DND-41 (cell line): ENCODE results near the gene TMED10.

Experiments
- ATAC-seq: fragments of 200-7000 bp; cut with Tn5 transposase; 3 replicates; pipeline ENCODE4 v1.9.1; 2021; ENCODE audit warnings: low read depth; ENCODE audit not compliant: insufficient read depth
- DNase-seq: peaks from one replicate; pipeline ENCODE4 v3.0.0-alpha.2; 2020
- H2AFZ ChIP-seq: 2 replicates; pipeline ENCODE4 v1.6.0; 2012; ENCODE audit warnings: low read depth, low read length
- H3K27ac ChIP-seq: 2 replicates; pipeline ENCODE4 v1.5.1; 2012; ENCODE audit warnings: low read length, inconsistent platforms
- H3K27me3 ChIP-seq: fragments of 200-600 bp; sonication (generic); 2 replicates; pipeline ENCODE4 v1.6.0; 2012; ENCODE audit warnings: low read length, mild to moderate bottlenecking, inconsistent platforms; ENCODE audit not compliant: insufficient read depth, poor library complexity
- H3K36me3 ChIP-seq: 2 replicates; pipeline ENCODE4 v1.5.1; 2012; ENCODE audit warnings: low read length, inconsistent platforms; ENCODE audit not compliant: insufficient read depth
- H3K4me1 ChIP-seq: 2 replicates; pipeline ENCODE4 v1.5.1; 2012; ENCODE audit warnings: mild to moderate bottlenecking, low read length; ENCODE audit not compliant: insufficient read depth
- H3K4me2 ChIP-seq: 2 replicates; pipeline ENCODE4 v1.6.0; 2012; ENCODE audit warnings: mild to moderate bottlenecking, moderate library complexity, low read length, inconsistent platforms; ENCODE audit not compliant: insufficient read depth
- H3K4me3 ChIP-seq, 2 experiments: fragments of 200-600 bp in 1 of 2; shearing (Covaris generic) in 1 of 2; 2 replicates each; pipeline ENCODE4 v1.5.1; 2012 to 2016; ENCODE audit warnings: inconsistent platforms in 2 of 2, low read length in 2 of 2, mild to moderate bottlenecking in 2 of 2, low read depth in 1 of 2, moderate library complexity in 1 of 2
- H3K79me2 ChIP-seq: 2 replicates; pipeline ENCODE4 v1.6.0; 2012; ENCODE audit warnings: low read length, inconsistent platforms; ENCODE audit not compliant: insufficient read depth
- H3K9ac ChIP-seq: 2 replicates; pipeline ENCODE4 v1.6.0; 2012; ENCODE audit warnings: low read depth, mild to moderate bottlenecking, inconsistent platforms, low read length, moderate library complexity
- H3K9me3 ChIP-seq: 2 replicates; pipeline ENCODE4 v1.5.1; 2012; ENCODE audit warnings: low read length, moderate library complexity, mild to moderate bottlenecking, inconsistent platforms; ENCODE audit not compliant: insufficient read depth, severe bottlenecking
- H4K20me1 ChIP-seq: 2 replicates; pipeline ENCODE4 v1.6.0; 2012; ENCODE audit warnings: low read length; ENCODE audit not compliant: insufficient read depth
- CTCF ChIP-seq: IDR thresholded peaks from 2 replicates; pipeline ENCODE4 v1.5.1; 2012; ENCODE audit warnings: borderline replicate concordance, low read length, moderate library complexity, mild to moderate bottlenecking; ENCODE audit not compliant: poor library complexity, severe bottlenecking; ENCODE audit errors: extremely low read depth
- EZH2 ChIP-seq: IDR thresholded peaks from 3 replicates; pipeline ENCODE4 v1.6.1; 2012; ENCODE audit warnings: borderline replicate concordance, low read depth, mild to moderate bottlenecking, moderate library complexity, low read length, inconsistent platforms; ENCODE audit not compliant: severe bottlenecking

Gene TMED10

GRCh38 chr14:75185251-75186040 lies 9.0 kb upstream of the TMED10 start:
- Histone ChIP-seq H3K79me2 (no peaks in the 10 kb centered on the region), H3K9ac (no peak overlapping the region), H2AFZ (no peak overlapping the region), H3K9me3 (no peaks in the 10 kb centered on the region), H3K27me3 (peaks cover 3% of the 10 kb centered on the region), H3K27ac (no peak overlapping the region), H3K36me3 (no peaks in the 10 kb centered on the region), H3K4me1 (no peaks in the 10 kb centered on the region), H4K20me1 (no peaks in the 10 kb centered on the region), H3K4me2 (no peak overlapping the region), H3K4me3 (no peak overlapping the region)
- DNase-seq (no peak), ATAC-seq (no peak)
- TF ChIP-seq EZH2 (no peak), CTCF (no peak)

- TF ChIP-seq EZH2 (no peak), CTCF (no peak)
- no peak overlapping the region for H3K4me2 ChIP-seq
- H2AFZ ChIP-seq: no peak overlapping the region
- H3K9me3 ChIP-seq: no peaks in the 10 kb centered on the region
- H3K27ac ChIP-seq: no peak overlapping the region
- H3K4me1 ChIP-seq: no peaks in the 10 kb centered on the region
- no peaks in the 10 kb centered on the region for H3K79me2 ChIP-seq
- no peak overlapping the region for H3K4me3 ChIP-seq
- peaks cover 3% of the 10 kb centered on the region for H3K27me3 ChIP-seq
- H3K36me3 ChIP-seq: no peaks in the 10 kb centered on the region
- no peak overlapping the region for H3K9ac ChIP-seq
- DNase-seq (no peak), ATAC-seq (no peak)
- H4K20me1 ChIP-seq: no peaks in the 10 kb centered on the region
Observed at GRCh38 chr14:75184492-75184891, 8.1 kb upstream of the TMED10 start.

- Histone ChIP-seq H3K27me3 (peaks cover 4% of the 10 kb centered on the region), H3K4me3 (no peak overlapping the region), H3K4me1 (no peaks in the 10 kb centered on the region), H3K36me3 (no peaks in the 10 kb centered on the region), H3K4me2 (no peak overlapping the region), H3K9ac (no peak overlapping the region), H3K9me3 (no peaks in the 10 kb centered on the region), H2AFZ (no peak overlapping the region), H4K20me1 (no peaks in the 10 kb centered on the region), H3K79me2 (no peaks in the 10 kb centered on the region), H3K27ac (no peak overlapping the region)
- DNase-seq: no peak
- no peak for ATAC-seq
- no peak for TF ChIP-seq CTCF
- no peak for TF ChIP-seq EZH2
Observed at GRCh38 chr14:75184039-75184438, 7.6 kb upstream of the TMED10 start.

GRCh38 chr14:75183225-75183624 lies 6.8 kb upstream of the TMED10 start:
- DNase-seq (no peak), ATAC-seq (no peak)
- Histone ChIP-seq H3K36me3 (no peaks in the 10 kb centered on the region), H3K9me3 (no peaks in the 10 kb centered on the region), H3K27me3 (peaks cover 6% of the 10 kb centered on the region), H3K9ac (no peak overlapping the region), H3K4me1 (no peaks in the 10 kb centered on the region), H2AFZ (no peak overlapping the region), H3K4me2 (no peak overlapping the region), H3K79me2 (no peaks in the 10 kb centered on the region), H4K20me1 (no peaks in the 10 kb centered on the region), H3K4me3 (no peak overlapping the region), H3K27ac (no peak overlapping the region)
- no peak for TF ChIP-seq EZH2
- TF ChIP-seq CTCF: no peak
